Mucosa of descending colon (tissue), 3 donors: ENCODE results near the gene DOCK8. TPM values are rescaled to one million over a fixed set of nuclear protein-coding genes. Genes with fewer than 3 reads are reported as not detected.

ENCODE experiments used
- ATAC-seq: fragments of 200-7000 bp; cut with Tn5 transposase; one replicate; pipeline ENCODE4 v1.9.1; 2020; ENCODE audit warnings: mild to moderate bottlenecking, moderate library complexity
- DNase-seq, 3 donors: peaks; one replicate each; pipeline ENCODE4 v3.0.0-alpha.2; 2020
- H3K36me3 ChIP-seq: fragments of 200-600 bp; one replicate; pipeline ENCODE4 v1.8.0; 2021; ENCODE audit warnings: low read depth, mild to moderate bottlenecking
- H3K4me1 ChIP-seq: fragments of 200-600 bp; one replicate; pipeline ENCODE4 v1.8.0; 2021; ENCODE audit warnings: low read depth, mild to moderate bottlenecking
- H3K4me3 ChIP-seq: fragments of 200-600 bp; one replicate; pipeline ENCODE4 v1.8.0; 2021; ENCODE audit warnings: mild to moderate bottlenecking
- H3K9me3 ChIP-seq: fragments of 200-600 bp; one replicate; pipeline ENCODE4 v1.8.0; 2021; ENCODE audit warnings: mild to moderate bottlenecking
- intact Hi-C, 2 donors: fragments of 100-400 bp; cut with DNase I in 1 of 2; cut with micrococcal nuclease in 1 of 2; formaldehyde crosslinking; loops; one replicate each; pipeline versions ENCODE4 v1.11.0 to v1.11.1; 2022; cut with DNase I, micrococcal nuclease
- total RNA-seq, 3 donors: library from RNA; stranded (reverse); fragmentation: NEBNext Ultra II Directional in 2 of 3; extraction: Animal tissue kit (Norgen Biotek cat#: 25700) in 2 of 3; gene quantifications; one replicate each; pipeline versions ENCODE4 v1.2.1 to v1.2.4, GENCODE V29; 2021 to 2023
- TF ChIP-seq, protein P1 (sequence below): fragments of 200-600 bp; IDR thresholded peaks from one replicate; pipeline ENCODE4 v1.8.0; 2022; ENCODE audit warnings: antibody characterized with exemption, mild to moderate bottlenecking
- donor health status: DM: no; HTN: no; CAD: no; lungs with moderate emphysema.
- donor health status: DM: no; HTN: no; CAD: no.
- donor health status: DM: no; HTN: yes; CAD: no.

DOCK8 gene
- total RNA-seq, 3 donors from 2014 or later, result 13.5 to 16.6 (median 15.7) TPM

DNA sequence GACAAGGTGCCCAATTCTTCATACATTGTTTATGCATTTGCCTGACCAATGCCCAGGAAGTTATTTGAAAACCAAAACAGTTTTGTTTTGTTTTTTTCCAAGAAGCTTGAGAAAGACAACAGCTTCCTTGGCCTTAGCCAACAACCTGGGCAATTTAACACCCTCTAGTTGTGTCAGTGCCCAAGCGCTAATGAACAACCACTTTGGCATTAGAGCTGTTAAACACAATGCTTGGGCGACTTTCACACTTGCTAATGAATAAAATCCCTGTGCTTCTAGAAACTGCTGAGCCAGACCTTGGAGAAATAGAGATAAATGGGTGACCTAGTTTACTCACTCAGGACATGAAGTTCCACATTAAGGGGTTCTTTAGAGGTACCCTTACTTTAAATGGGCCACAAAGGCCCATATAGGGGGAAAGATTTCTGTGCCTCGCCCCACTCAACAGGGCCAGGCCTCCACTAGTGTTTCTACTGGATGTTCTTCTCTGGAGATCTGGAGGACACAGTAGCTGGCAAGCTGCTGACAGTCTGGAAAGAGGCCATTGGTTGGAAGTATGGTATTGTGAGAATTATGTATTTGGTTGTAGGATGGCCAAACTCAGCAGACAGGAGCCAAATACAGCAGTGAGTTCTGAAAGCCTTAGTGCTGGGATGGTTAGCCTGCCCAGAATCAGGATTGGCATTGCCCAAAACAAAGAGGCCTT lies 179.8 kb downstream of the DOCK8 start:
- peaks cover 3% of the 10 kb centered on the region for H3K4me1 ChIP-seq
- H3K36me3 ChIP-seq, result no peaks in the 10 kb centered on the region
- TF ChIP-seq, protein P1, sequence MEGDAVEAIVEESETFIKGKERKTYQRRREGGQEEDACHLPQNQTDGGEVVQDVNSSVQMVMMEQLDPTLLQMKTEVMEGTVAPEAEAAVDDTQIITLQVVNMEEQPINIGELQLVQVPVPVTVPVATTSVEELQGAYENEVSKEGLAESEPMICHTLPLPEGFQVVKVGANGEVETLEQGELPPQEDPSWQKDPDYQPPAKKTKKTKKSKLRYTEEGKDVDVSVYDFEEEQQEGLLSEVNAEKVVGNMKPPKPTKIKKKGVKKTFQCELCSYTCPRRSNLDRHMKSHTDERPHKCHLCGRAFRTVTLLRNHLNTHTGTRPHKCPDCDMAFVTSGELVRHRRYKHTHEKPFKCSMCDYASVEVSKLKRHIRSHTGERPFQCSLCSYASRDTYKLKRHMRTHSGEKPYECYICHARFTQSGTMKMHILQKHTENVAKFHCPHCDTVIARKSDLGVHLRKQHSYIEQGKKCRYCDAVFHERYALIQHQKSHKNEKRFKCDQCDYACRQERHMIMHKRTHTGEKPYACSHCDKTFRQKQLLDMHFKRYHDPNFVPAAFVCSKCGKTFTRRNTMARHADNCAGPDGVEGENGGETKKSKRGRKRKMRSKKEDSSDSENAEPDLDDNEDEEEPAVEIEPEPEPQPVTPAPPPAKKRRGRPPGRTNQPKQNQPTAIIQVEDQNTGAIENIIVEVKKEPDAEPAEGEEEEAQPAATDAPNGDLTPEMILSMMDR, result no peak
- H3K9me3 ChIP-seq, result no peaks in the 10 kb centered on the region
- H3K4me3 ChIP-seq, result no peak overlapping the region
- ATAC-seq (no peak), DNase-seq (no peak)
- intact Hi-C loops, result no loop called here

DNA sequence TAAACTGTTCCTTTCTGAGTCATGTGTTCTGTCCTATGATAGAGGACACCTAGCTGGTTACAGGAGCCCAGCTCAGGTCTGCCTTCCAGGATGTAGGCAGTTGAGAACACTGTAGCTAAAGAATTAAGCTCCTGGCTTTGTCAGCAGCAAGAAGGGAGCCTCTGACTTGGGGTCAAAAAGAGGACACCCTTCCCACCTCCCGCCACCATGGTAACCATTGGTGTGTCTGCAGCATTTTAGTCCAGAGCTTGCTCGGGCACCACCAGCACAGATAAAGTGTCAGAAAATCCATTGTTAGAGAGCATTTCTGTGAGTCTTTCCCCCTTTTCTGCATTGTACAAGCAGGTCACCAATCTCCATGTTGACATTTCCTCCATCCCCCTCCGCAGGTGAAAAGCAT lies 181.7 kb downstream of the DOCK8 start:
- DNase-seq (no peak), ATAC-seq (no peak)
- intact Hi-C loops, result no loop called here
- no peak overlapping the region for H3K4me3 ChIP-seq
- TF ChIP-seq, protein P1, result no peak
- peaks cover 3% of the 10 kb centered on the region for H3K4me1 ChIP-seq
- H3K9me3 ChIP-seq, result no peaks in the 10 kb centered on the region
- no peaks in the 10 kb centered on the region for H3K36me3 ChIP-seq

DNA sequence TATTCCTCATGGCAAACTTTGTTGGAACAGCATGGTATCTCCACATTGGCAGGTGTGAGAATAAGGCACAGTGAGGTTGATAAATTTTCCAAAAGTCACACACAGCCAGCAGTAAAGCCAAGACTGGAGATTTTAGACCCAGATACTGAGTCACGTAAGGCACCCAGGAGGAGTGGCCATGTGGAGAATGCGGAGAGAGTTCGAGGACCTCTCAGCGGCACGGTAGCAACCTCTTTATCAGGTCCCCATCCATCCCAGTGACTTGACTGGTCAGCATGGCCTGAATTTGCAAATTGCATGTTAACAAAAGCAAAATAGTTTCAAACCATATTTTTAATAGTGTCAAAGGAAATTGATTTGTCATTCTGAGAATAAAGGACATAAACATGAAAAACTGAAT lies 183.4 kb downstream of the DOCK8 start:
- Histone ChIP-seq H3K4me1 (no peaks in the 10 kb centered on the region), H3K4me3 (no peak overlapping the region), H3K9me3 (no peaks in the 10 kb centered on the region), H3K36me3 (no peaks in the 10 kb centered on the region)
- ATAC-seq, result no peak
- intact Hi-C loops, result no loop called here
- TF ChIP-seq, protein P1, result no peak
- DNase-seq, result no peak

DNA sequence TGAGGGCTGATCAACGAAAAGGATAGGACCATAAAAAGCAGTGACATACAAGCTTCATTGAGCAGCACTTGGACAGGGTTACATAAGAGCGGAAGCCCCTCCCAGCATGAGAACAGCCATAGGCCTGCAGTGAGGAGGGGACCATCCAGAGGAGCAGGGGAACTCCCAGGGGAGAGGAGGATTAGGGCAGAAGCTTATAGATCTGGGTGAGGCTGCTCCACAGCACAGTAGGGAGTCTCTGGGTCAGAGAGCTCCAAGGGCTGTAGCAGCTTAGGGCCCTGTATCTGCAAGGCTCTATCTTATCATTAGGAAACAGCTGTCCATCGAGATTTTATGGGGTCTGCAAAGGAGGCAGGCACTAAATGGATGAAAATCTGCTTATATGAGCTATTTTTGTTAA lies 186.6 kb downstream of the DOCK8 start:
- TF ChIP-seq, protein P1, result no peak
- no peak for ATAC-seq
- intact Hi-C loops, result no loop called here
- no peak for DNase-seq
- H3K4me1 ChIP-seq, result no peaks in the 10 kb centered on the region
- H3K4me3 ChIP-seq, result no peak overlapping the region
- no peaks in the 10 kb centered on the region for H3K36me3 ChIP-seq
- no peaks in the 10 kb centered on the region for H3K9me3 ChIP-seq

DNA sequence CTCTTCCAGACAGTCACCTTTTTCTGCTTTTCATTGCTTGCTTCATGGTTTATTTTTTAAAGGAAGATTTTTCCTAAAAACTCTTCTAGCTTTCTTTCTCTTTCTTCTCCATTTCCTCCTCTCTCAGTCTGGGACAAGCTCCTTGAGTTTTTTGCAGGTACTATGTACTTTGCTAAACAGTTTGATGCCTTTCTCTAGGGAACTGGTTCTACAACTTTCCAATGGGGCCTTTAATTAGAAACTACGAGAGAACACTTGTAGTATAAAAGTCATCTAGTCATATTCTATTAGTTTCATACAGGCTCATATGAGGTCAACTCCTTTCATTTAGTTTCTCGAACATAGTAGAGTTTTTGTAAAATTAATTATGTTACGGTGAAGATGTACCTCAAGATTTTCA lies 189.6 kb downstream of the DOCK8 start:
- Histone ChIP-seq H3K4me3 (no peak overlapping the region), H3K36me3 (no peaks in the 10 kb centered on the region), H3K9me3 (no peaks in the 10 kb centered on the region), H3K4me1 (no peaks in the 10 kb centered on the region)
- TF ChIP-seq, protein P1, result no peak
- DNase-seq (no peak), ATAC-seq (no peak)
- intact Hi-C loops, result no loop called here

DNA sequence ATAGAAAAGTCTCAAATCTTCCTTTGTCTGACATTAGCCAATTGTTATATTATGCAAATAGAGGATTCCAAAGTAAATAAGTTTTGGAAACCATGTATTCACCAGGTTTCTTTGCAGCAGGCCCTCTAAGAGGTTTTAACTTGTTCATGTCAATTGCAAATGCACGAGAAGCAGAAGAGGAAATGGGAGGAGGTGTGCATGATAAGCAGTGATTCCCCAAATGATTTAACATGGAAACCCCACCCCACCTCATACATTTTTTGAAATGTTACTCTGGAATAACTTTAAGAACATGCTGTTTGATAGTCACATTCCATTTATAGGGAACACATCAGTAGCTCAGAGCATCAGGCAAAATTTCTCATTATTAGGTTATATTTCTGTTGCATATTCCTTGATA lies 190.7 kb downstream of the DOCK8 start:
- ATAC-seq (no peak), DNase-seq (no peak)
- Histone ChIP-seq H3K9me3 (no peaks in the 10 kb centered on the region), H3K36me3 (no peaks in the 10 kb centered on the region), H3K4me3 (no peak overlapping the region), H3K4me1 (no peaks in the 10 kb centered on the region)
- TF ChIP-seq, protein P1, result no peak
- intact Hi-C loops, result no loop called here
